CD14-positive monocyte (primary cell): ENCODE results near the gene ZNF407. TPM values are rescaled to one million over a fixed set of nuclear protein-coding genes. Genes with fewer than 3 reads are reported as not detected.

Experiments
- DNase-seq, 3 donors: peaks; one replicate each; pipeline ENCODE4 v3.0.0-alpha.2; 2011 to 2022
- H2AFZ ChIP-seq: 2 replicates; pipeline ENCODE4 v1.6.0; 2012; ENCODE audit warnings: mild to moderate bottlenecking, low read depth, low read length, inconsistent platforms; ENCODE audit not compliant: insufficient read depth, poor library complexity, severe bottlenecking
- H3K27ac ChIP-seq, 2 donors: 1 replicate in 1 of 2; 2 replicates in 1 of 2; pipeline ENCODE4 v1.5.1; 2012 to 2013; ENCODE audit warnings: low read length in 2 of 2, control low read depth in 1 of 2, inconsistent platforms in 1 of 2, low read depth in 1 of 2, mild to moderate bottlenecking in 1 of 2
- H3K27me3 ChIP-seq, 2 donors: one replicate each; pipeline versions ENCODE4 v1.6.0 to v1.6.1; 2011 to 2013; ENCODE audit warnings: low read length in 2 of 2; ENCODE audit not compliant: control insufficient read depth in 2 of 2, insufficient read depth in 2 of 2
- H3K36me3 ChIP-seq, 2 donors: replicated peaks in 1 of 2; 1 replicate in 1 of 2; 2 replicates in 1 of 2; pipeline versions ENCODE4 v1.5.1 to v1.6.1; 2012 to 2013; ENCODE audit warnings: low read length in 2 of 2, control low read depth in 1 of 2, inconsistent platforms in 1 of 2, mild to moderate bottlenecking in 1 of 2; ENCODE audit not compliant: insufficient read depth in 2 of 2, control insufficient read depth in 1 of 2
- H3K4me1 ChIP-seq, 2 donors: 1 replicate in 1 of 2; 2 replicates in 1 of 2; pipeline versions ENCODE4 v1.5.1 to v1.6.1; 2012 to 2013; ENCODE audit warnings: low read length in 2 of 2, control low read depth in 1 of 2, inconsistent platforms in 1 of 2, mild to moderate bottlenecking in 1 of 2, moderate library complexity in 1 of 2; ENCODE audit not compliant: insufficient read depth in 2 of 2, control insufficient read depth in 1 of 2
- H3K4me2 ChIP-seq: replicated peaks from 2 replicates; pipeline ENCODE3; 2012; ENCODE audit warnings: low read length, moderate library complexity, mild to moderate bottlenecking; ENCODE audit not compliant: poor library complexity, severe bottlenecking; ENCODE audit errors: extremely low read depth
- H3K4me3 ChIP-seq, 3 experiments: fragments of 200-600 bp in 1 of 3; sonication (generic) in 1 of 3; replicated peaks in 1 of 3; 1 replicate in 2 of 3; 2 replicates in 1 of 3; pipeline ENCODE4 v1.5.1; 2011 to 2013; ENCODE audit warnings: low read length in 3 of 3, mild to moderate bottlenecking in 3 of 3, control low read depth in 2 of 3, low read depth in 2 of 3, inconsistent platforms in 1 of 3, moderate library complexity in 1 of 3
- H3K79me2 ChIP-seq: 2 replicates; pipeline ENCODE4 v1.6.0; 2012; ENCODE audit warnings: mild to moderate bottlenecking, control low read depth, inconsistent platforms, low read length, moderate library complexity; ENCODE audit not compliant: insufficient read depth
- H3K9ac ChIP-seq: 2 replicates; pipeline ENCODE4 v1.6.0; 2017; ENCODE audit warnings: low read length, mild to moderate bottlenecking; ENCODE audit not compliant: insufficient read depth, poor library complexity, severe bottlenecking
- H3K9me3 ChIP-seq, 2 donors: replicated peaks in 1 of 2; 1 replicate in 1 of 2; 2 replicates in 1 of 2; pipeline versions ENCODE4 v1.5.1 to v1.6.1; 2012 to 2013; ENCODE audit warnings: low read length in 2 of 2, control low read depth in 1 of 2; ENCODE audit not compliant: control insufficient read depth in 1 of 2, insufficient read depth in 1 of 2
- H4K20me1 ChIP-seq: 2 replicates; pipeline ENCODE4 v1.6.0; 2012; ENCODE audit warnings: mild to moderate bottlenecking, low read length, control low read depth, moderate library complexity; ENCODE audit not compliant: insufficient read depth
- H3K27ac Mint-ChIP-seq, 7 donors: one replicate each; pipeline ENCODE4 v1.8.0; 2020; ENCODE audit warnings: mild to moderate bottlenecking in 7 of 7, mixed read lengths in 7 of 7, moderate library complexity in 6 of 7, inconsistent platforms in 2 of 7
- H3K27me3 Mint-ChIP-seq, 3 donors: one replicate each; pipeline ENCODE4 v1.8.0; 2021 to 2022; ENCODE audit warnings: low read depth in 3 of 3, mild to moderate bottlenecking in 3 of 3, mixed read lengths in 3 of 3, moderate library complexity in 3 of 3, inconsistent platforms in 1 of 3
- H3K36me3 Mint-ChIP-seq, 2 donors: one replicate each; pipeline ENCODE4 v1.8.0; 2020; ENCODE audit warnings: mixed read lengths in 2 of 2, inconsistent platforms in 1 of 2, mild to moderate bottlenecking in 1 of 2
- H3K4me1 Mint-ChIP-seq: one replicate; pipeline ENCODE4 v1.8.0; 2020; ENCODE audit warnings: mild to moderate bottlenecking, mixed read lengths
- H3K4me3 Mint-ChIP-seq, 2 donors: one replicate each; pipeline ENCODE4 v1.8.0; 2020; ENCODE audit warnings: mild to moderate bottlenecking in 2 of 2, mixed read lengths in 2 of 2, moderate library complexity in 1 of 2
- H3K9me3 Mint-ChIP-seq, 7 donors: one replicate each; pipeline ENCODE4 v1.8.0; 2020 to 2022; ENCODE audit warnings: mixed read lengths in 7 of 7, mild to moderate bottlenecking in 6 of 7, moderate library complexity in 6 of 7, inconsistent platforms in 2 of 7
- WGBS: methylation state at CpG from one replicate; pipeline ENCODE4 v1.1.5; 2013; ENCODE audit warnings: missing lambda C conversion rate; ENCODE audit not compliant: insufficient coverage; 5-methylcytosine and 5-hydroxymethylcytosine counted together
- intact Hi-C, 2 donors: fragments of 100-400 bp; cut with micrococcal nuclease; formaldehyde crosslinking; loops; one replicate each; pipeline versions ENCODE4 v1.15.0 to v1.15.1; 2023
- polyA plus RNA-seq, 3 donors: library from polyadenylated mRNA; depleted of rRNA in 1 of 3; unstranded in 2 of 3; stranded (reverse) in 1 of 3; fragments of 300-500 nt in 2 of 3; fragments of >200 nt in 1 of 3; fragmentation: Illumina TruSeq in 2 of 3; gene quantifications; 1 replicate in 2 of 3; 2 replicates in 1 of 3; pipeline ENCODE4 v1.2.3, GENCODE V29; 2012 to 2021
- TF ChIP-seq, protein P1 (sequence below): fragments of 200-600 bp; IDR thresholded peaks from one replicate; pipeline ENCODE4 v1.8.0; 2022; ENCODE audit warnings: antibody characterized with exemption, mild to moderate bottlenecking

Gene ZNF407
- polyA plus RNA-seq, 3 donors, result 1.3 to 3.6 (median 1.6) TPM

DNA sequence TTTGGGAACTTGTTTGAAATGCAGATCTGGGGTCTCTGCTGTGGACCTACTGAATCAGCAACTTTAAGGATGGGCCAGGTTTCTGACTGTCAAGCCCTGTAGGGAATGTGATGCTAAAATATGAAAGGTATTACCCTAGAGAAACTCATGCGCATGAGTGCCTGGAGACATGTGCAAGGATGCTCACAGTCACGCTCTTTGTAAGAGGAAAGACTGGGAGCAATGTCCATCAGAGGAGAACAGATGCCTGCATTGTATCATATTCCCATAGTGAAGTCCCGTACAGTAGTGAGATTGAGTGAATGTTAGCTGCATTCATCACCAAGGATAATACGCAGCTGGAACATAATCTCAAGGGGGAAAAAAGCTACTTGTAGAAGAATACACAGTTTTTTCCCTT, 14.1 kb downstream of the ZNF407 start:
- no peaks in the 10 kb centered on the region for H3K27me3 Mint-ChIP-seq
- intact Hi-C loops, result no loop called here
- H3K4me1 Mint-ChIP-seq, result peaks cover 39% of the 10 kb centered on the region
- H3K4me2 ChIP-seq, result no peak overlapping the region
- DNase-seq, result no peak
- H3K79me2 ChIP-seq, result peaks cover 53% of the 10 kb centered on the region
- H3K4me3 ChIP-seq, result no peak overlapping the region
- TF ChIP-seq, protein P1, sequence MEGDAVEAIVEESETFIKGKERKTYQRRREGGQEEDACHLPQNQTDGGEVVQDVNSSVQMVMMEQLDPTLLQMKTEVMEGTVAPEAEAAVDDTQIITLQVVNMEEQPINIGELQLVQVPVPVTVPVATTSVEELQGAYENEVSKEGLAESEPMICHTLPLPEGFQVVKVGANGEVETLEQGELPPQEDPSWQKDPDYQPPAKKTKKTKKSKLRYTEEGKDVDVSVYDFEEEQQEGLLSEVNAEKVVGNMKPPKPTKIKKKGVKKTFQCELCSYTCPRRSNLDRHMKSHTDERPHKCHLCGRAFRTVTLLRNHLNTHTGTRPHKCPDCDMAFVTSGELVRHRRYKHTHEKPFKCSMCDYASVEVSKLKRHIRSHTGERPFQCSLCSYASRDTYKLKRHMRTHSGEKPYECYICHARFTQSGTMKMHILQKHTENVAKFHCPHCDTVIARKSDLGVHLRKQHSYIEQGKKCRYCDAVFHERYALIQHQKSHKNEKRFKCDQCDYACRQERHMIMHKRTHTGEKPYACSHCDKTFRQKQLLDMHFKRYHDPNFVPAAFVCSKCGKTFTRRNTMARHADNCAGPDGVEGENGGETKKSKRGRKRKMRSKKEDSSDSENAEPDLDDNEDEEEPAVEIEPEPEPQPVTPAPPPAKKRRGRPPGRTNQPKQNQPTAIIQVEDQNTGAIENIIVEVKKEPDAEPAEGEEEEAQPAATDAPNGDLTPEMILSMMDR, result no peak
- no peak overlapping the region for H3K4me3 Mint-ChIP-seq
- no peak overlapping the region for H3K27ac Mint-ChIP-seq
- H3K9me3 ChIP-seq, result no peaks in the 10 kb centered on the region
- peaks cover 7 to 8% of the 10 kb centered on the region in 2 donors for H3K4me1 ChIP-seq
- no peaks in the 10 kb centered on the region for H3K36me3 ChIP-seq
- peaks cover 0 to 4% (median 0%) of the 10 kb centered on the region in 7 donors for H3K9me3 Mint-ChIP-seq
- H2AFZ ChIP-seq, result no peak overlapping the region
- no peak overlapping the region for H3K9ac ChIP-seq
- 92% methylated on average over 2 of the region's 4 CpGs for WGBS
- peaks cover 46% of the 10 kb centered on the region for H4K20me1 ChIP-seq
- H3K27ac ChIP-seq, result no peak overlapping the region
- H3K27me3 ChIP-seq, result no peaks in the 10 kb centered on the region
- peaks cover 0 to 2% of the 10 kb centered on the region in 2 donors for H3K36me3 Mint-ChIP-seq

DNA sequence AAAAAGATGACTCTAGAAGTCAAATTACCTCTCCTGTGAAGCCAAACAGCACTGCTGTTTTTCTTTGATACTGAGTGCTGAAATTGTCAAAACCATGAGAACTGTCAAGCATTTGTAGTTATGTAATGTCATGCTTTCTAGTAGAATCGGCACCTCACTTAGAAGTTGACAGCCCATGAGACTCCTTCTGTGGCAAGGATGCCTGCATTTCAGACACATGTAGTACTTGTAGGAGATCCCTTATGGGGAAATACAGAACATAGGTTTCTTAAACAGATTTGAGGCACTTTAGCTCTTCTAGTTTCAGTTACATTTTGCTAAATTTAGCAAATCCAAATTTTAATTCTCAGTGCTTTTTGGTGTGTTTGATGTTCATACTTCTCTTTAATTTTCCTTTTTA, 15.7 kb downstream of the ZNF407 start:
- WGBS, result no CpG with 5 or more reads among the region's 1 CpG
- H3K9ac ChIP-seq, result no peak overlapping the region
- peaks cover 51% of the 10 kb centered on the region for H4K20me1 ChIP-seq
- no peaks in the 10 kb centered on the region for H3K27me3 ChIP-seq
- intact Hi-C loops, result no loop called here
- H3K4me1 ChIP-seq, result peaks cover 7 to 8% of the 10 kb centered on the region in 2 donors
- H3K4me3 Mint-ChIP-seq, result no peak overlapping the region
- H3K4me2 ChIP-seq, result no peak overlapping the region
- no peak overlapping the region for H3K4me3 ChIP-seq
- H3K9me3 Mint-ChIP-seq, result peaks cover 0 to 4% (median 0%) of the 10 kb centered on the region in 7 donors
- H2AFZ ChIP-seq, result no peak overlapping the region
- TF ChIP-seq, protein P1, result no peak
- peaks cover 41% of the 10 kb centered on the region for H3K79me2 ChIP-seq
- H3K27ac ChIP-seq, result no peak overlapping the region
- H3K27me3 Mint-ChIP-seq, result no peaks in the 10 kb centered on the region
- H3K27ac Mint-ChIP-seq, result no peak overlapping the region
- peaks cover 0 to 2% of the 10 kb centered on the region in 2 donors for H3K36me3 Mint-ChIP-seq
- no peaks in the 10 kb centered on the region for H3K9me3 ChIP-seq
- H3K36me3 ChIP-seq, result no peaks in the 10 kb centered on the region
- DNase-seq, result no peak
- peaks cover 39% of the 10 kb centered on the region for H3K4me1 Mint-ChIP-seq
